GM12873 (cell line): ENCODE results near the gene CDKN2B.

Source experiments
- CTCF ChIP-seq: IDR thresholded peaks from 2 replicates; pipeline ENCODE4 v1.5.1; 2012; ENCODE audit warnings: low read depth, mild to moderate bottlenecking, moderate library complexity, low read length, control low read depth; ENCODE audit not compliant: insufficient read depth; ENCODE audit errors: missing control alignments

The CDKN2B gene

GRCh38 chr9:22010866-22011625 lies 1.9 kb upstream of the CDKN2B start:
- TF ChIP-seq CTCF, result no peak

DNA sequence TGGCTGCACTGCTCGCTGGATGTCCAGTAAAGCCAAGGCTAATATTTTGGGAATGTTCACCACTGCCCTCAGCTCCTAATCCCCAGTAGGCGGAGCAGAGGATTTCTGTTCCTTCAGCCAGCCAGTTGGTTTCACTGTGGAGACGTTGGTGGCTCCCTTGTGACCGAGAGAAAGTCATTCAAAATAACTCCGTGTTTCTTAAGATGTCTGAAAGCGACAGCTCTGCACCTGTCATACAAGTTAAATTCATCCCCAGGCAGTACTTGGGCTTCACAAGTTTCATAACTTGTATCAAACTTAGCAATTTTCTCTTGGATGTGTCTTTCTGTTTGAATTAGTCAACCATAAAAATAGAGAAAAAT lies 382 bp upstream of the CDKN2B start:
- TF ChIP-seq CTCF, result no peak

DNA sequence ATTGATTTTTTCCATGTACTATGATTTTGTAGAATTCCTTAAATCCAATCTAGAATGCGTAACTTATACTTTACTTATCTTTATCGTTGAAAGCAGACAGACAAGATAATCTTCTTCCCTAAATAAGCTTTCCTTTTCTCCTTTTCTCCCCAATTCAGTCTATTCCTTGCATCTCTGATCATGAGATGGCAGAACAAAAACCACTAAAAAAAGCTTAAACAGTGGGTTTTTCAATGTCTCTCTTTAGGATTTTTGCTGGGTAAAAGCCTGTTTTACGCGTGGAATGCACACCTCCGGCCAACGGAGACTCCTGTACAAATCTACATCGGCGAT lies 755 bp downstream of the CDKN2B start:
- TF ChIP-seq CTCF, result no peak

GRCh38 chr9:22005702-22006606 lies 3.2 kb downstream of the CDKN2B start:
- no peak for TF ChIP-seq CTCF

DNA sequence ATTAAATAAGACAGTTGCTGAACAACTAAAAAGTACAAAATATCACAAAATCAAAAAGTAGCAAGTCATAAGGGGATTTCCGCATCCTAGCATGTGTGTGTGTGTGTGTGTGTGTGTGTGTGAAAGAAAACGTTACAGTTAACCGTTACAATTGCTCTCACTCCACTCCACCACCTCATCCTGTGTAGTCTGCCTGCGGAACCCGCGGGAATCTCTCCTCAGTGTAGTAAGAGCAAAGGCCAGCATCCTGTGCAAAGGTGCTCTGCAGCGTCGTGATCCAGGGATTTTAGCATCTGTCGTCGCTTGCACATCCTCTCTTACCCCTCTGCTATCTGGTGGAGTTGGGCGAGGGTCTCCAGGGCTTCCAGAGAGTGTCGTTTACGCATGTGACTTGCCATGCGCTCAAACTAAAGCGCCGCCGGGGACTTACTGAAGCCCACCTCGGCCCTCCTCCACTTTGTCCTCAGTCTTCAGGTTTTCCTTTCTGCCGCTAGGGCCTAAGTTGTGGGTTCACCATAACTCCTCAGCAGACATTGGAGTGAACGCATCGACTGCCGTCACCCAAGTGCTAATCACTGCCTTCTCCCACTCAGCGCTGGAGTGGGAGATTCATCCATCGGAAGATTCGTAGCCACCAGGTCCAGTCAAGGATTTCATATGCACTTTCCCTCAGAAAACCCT lies 3.9 kb downstream of the CDKN2B start:
- peak; percentile 37 for TF ChIP-seq CTCF

- no peak for TF ChIP-seq CTCF
Observed at GRCh38 chr9:22002038-22002437, 7.1 kb downstream of the CDKN2B start.

- no peak for TF ChIP-seq CTCF
Observed at GRCh38 chr9:21998026-21998425, 11.1 kb downstream of the CDKN2B start.
